Testis (tissue), 2 donors: Measurements from ENCODE around the gene CTDSPL2.

Experiments
- CTCF ChIP-seq, 3 experiments: fragments of 450-650 bp in 2 of 3; fragments of 200-600 bp in 1 of 3; sonication (generic) in 1 of 3; IDR thresholded peaks; one replicate each; pipeline ENCODE4 v1.5.1; 2016 to 2019; ENCODE audit warnings: antibody characterized with exemption in 3 of 3, mild to moderate bottlenecking in 2 of 3, moderate library complexity in 1 of 3
- POLR2A ChIP-seq: fragments of 450-650 bp; IDR thresholded peaks from one replicate; pipeline ENCODE4 v1.6.1; 2017; ENCODE audit warnings: antibody characterized with exemption, mild to moderate bottlenecking, moderate library complexity

- no peak for TF ChIP-seq CTCF (IDR thresholded peaks at IDR 0.05)
- TF ChIP-seq POLR2A: no peak
Measured at GRCh38 chr15:44500555-44500954, 73.1 kb downstream of the CTDSPL2 start.
